Activated naive CD4-positive, alpha-beta T cell treated with anti-CD3 and anti-CD28 coated beads, Interleukin-2, amount 50 U/mL, for 16 hours (primary cell): ENCODE measurements around the gene LAMA5.

Experiments used
- DNase-seq: peaks from one replicate; pipeline ENCODE4 v3.0.0-alpha.2; 2020

Gene LAMA5

DNA sequence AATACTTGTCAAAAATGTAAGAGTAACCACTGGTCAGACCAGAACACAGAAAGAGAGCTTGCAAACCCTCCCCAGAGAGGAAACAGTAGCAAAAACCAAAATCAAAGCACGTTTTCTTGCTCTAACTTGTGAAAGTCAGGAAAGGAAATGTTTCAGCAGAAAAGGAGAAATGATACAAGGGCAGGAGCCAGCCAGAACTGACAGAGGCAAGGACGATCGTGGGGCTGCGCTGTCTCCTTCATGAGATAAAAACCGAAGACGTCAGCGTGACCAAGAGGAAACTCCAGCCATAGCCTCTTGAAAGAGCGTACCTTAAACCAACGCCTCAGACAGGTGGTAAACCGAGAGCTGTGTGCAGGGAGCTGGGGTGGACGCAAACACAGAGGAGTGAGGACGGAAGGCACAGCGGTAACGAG is 27.5 kb downstream of the LAMA5 start:
- no peak for DNase-seq

DNA sequence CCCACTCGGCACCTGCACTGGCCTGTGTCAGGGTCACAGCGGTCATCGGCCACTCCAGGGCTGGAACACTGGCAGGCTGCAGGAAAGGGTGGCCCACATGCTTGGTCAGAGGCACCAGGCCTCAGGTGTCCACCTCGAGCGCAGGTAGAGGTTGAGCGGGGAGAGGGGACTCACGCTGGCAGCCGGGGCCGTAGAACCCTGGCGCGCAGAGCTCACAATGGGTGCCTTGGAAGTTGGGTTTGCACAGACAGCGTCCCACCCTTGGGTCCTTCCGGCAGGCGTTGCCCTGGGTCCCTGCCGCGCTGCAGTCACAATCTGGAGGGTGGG is 28.9 kb downstream of the LAMA5 start:
- DNase-seq: no peak

DNA sequence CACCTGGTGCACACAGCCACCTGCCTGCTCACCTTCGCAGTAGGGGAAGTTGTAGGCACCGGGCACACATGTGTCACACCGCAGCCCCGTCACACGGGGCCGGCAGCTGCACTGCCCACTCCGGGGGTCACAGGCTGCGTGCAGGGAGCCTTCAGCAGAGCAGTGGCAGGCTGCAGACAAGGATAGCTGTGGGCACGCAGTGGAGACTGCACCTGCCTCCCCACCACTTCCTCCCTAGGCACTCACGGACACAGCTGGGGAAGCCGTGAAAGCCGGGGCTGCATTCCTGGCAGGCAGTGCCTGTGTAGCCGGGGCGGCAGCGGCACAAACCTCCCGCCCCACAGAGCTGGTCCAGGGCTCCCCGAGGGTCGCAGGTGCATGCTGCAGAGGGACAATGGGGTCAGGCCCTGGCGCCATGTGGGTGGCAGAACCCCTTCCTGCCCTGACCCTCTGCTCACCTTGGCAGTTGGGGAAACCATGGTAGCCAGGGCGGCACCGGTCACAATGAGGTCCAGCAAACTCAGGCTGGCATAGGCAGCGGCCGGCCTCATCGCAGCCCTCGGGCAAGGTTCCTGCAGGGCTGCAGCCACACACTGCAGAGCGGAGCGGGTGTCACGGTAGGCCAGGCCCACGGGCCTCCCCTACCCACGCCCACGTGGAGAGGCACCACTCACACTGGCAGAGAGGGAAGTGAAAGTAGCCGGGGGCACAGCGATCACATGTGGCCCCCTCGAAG is 29.4 kb downstream of the LAMA5 start:
- no peak for DNase-seq

DNA sequence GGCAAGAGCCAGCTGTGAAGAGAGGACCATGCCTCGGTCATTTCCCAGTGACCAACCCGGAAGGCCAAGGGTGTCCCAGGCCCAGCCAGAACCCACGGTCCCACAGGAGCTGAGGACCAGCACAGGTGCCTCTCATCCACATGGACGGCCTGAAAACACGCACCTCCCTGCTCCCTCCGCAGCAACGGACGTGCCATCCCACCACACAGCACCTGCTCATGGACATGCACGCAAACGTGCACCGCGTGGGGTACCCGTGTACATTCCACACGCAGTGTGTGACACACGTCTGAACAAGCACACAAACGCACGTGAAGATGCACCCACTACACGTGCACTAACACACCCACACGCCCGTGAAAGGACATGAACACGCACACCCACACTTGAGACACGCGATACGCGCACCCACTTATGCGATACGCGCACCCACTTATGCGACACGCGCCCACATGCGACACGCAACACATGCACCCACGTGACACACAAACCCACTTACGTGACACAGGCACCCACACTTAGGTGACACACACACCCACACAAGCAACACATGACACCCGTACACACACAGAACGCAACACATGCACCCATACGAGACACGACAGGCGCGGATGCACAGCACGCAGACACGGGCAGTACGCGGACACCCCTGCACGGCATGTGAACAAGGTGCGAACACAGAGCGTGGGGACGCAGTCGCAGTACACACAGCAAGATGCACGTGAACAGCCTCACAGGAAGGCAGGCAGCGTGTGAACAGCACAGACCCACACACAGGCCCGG is 30.1 kb downstream of the LAMA5 start:
- no peak for DNase-seq

DNA sequence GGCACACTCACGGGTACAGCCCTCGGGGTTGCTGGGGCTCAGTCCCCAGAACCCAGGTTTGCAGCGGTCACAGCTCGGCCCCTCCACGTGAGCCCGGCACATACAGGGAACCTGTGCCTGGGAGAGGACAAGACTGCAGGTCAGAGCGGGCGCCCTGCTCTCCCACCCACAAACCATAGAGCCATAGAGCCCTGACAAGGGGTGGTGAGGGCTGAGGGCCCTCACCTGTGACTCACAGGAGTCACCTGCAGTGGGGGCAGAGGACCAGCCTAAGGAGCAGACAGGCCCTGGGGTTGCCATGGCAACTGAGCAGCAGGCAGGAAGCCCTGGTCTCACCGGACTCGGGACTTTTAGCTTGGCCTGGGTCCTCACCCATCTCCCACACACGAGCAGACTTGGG is 30.8 kb downstream of the LAMA5 start:
- DNase-seq: no peak

DNA sequence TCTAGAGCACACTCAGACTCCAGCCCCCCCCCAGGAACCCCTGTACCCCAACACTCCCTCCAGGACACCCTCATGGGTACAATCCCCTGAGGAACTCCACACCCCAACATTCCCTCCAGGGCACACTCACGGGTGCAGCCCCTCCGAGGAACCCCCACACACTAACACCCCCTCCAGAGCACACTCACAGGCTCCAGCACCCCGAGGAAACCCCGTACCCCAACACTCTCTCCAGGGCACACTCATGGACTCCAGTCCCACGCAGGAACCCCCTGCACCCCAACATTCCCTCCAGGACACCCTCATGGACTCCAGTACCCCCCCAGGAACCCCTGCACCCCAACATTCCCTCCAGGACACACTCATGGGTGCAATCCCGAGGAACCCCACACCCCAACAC is 31.6 kb downstream of the LAMA5 start:
- DNase-seq: no peak

DNA sequence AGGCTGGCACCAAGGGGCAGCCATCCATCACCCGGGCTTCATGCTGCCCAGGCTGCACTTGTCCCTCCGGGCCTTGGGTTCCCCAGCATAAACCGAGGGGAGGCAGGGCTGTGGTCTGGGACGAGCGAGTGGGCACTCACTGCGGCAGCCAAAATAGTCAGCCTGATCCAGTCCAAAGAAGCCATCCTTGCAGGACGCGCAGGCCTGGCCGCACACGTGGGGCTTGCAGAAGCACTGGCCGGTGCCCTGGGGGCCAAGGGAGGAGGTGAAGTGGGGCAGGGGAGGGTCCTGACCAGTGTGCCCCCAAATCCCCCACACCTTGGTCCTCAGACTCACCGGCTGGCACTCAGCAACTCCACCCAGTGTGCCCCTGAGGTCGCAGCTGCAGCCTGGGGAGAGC is 32.2 kb downstream of the LAMA5 start:
- DNase-seq: no peak

DNA sequence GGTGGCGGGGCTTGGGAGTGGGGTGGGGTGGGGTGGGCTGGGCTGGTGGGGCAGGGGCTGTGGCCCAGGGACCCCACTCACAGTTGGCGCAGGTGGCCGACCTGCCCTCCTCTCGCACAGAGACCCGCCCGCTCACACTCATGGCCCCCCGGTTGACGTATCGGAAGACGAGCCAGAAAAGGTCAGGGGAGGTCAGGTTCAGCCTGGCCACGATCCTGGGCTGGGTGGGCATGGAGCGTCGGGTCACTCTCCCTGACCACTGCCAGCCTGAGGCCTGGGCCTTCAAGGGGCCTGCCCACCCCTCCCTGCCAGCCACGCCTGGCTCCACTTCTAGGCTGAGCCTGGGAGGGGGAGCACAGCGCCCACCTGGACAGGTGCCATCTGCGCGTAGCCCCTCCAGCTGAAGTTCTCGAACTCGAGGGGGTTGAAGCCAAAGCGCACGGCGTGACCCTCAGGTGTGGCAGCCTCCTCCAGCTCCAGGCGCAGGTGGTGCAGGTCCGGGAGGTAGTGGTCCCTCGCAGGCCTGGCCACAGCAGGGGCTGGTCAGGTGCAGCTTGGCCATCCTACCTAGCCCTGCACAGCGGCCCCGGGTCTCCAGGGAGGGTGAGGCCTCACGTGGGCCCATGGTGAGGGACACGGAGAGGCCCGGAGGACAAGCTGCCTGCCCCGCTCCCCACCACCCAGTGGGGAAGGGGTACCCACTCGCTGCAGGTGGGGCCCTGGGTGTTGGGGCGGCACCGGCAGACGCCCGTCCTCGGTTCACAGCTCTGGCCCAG is 33.1 kb downstream of the LAMA5 start:
- no peak for DNase-seq

DNA sequence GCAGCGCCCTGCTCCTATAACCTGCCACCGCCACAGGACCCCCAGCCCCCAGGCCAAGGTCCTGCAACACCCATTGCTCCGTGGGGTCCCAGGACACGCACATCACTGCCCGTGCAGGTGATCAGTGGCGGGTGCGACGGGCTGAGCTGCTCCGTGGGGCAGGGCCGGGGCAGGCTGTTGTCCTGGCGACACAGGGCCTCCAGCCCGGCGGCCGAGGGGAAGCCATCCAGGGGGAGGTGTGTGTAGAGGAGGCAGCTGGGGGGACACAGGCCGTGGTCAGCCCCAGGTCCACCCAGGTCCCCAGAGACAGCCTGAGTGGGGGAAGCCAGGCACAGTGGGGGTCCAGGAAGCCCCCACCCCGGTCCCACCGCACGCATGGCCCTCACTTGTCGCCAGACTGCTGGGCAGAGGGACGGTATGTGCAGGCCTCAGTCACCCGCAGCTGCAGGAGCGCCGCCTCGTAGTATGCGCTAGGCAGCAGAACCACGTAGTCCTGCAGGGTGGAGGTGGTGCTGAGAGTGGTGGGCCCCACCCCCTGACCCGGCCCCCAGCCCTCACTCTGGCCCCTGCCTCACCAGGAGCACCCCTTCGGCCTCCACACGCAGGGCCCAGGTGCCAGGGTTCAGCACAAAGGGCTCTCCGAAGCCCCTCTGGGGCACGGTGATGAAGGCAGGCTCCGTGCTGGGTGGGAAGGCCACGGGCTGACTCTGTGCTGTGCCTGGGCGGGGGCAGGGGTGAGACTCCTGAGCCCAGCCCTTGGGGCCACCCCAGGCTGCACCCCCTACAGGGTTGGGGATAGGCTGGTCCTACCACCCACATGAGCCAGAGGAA is 33.9 kb downstream of the LAMA5 start:
- no peak for DNase-seq

DNA sequence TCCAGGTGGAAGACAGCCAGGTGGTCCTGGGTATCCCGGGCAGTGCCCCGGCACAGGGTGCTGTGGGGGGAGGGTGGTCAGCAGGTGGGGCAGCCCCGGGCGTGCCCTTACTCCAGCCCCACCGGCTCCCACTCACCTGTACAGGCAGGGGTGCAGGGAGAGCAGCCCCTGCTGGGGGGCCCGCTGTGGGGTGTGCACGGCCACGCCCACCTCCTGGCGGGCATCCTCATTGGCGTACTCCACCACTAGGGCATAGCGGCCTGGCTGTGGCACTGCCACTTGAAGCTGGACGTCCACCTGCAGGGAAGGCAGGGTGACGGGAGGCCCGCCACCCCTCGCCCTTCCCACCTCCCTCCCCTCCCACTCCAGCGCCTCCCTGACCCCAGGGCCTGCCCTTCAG is 34.7 kb downstream of the LAMA5 start:
- DNase-seq: no peak

DNA sequence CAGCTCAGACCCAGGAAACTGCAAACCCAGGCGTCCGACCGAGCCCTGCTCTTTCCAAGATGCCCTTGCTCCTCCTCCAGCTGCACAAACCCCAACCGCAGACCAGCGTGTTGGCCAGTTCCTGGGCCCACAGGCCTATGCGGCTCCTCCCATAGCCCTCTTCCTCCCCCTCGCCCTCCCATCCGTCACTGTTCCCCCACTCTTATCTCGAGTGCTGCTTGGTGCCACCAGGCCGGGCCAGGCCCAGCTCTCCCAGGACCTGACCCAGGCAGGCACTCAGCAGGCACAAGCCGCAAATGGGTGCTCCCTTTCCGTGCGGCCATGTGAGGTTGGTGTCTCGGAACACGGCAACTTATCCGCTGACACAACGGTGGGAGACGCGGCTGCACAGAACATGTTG is 35.8 kb downstream of the LAMA5 start:
- no peak for DNase-seq

DNA sequence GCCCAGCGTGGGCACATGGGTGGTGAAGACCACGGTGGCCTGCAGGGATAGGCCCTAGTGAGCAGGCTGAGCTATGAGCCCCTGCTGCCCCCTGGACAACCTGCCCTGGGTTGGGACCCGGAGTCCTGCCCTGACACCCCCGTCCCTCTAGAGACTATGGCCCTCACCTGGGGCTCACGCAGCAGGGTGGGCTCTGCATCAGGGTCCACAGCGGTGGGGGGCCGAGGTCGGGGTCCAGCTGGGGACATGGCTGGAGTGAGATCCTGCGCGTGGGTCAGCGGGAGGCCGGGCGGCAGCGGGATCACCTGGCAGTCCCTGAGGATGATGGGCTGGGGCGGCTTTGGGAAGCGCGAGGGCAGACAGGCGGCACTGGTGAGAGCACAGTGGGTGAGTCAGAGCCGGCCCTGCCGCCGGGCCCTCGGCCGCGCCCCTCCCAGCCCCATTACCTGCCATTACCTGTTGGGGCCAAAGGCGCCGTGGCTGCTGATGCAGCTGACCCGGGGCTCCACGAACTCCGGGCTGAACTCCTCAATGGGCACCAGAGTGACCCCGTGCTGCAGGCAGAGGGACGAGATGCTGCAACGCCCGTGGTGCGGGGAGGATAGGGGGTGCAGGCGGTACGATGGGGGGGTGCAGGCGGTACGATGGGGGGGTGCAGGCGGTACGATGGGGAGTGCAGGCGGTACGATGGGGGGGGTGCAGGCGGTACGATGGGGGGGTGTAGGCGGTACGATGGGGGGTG is 36.4 kb downstream of the LAMA5 start:
- DNase-seq: no peak

DNA sequence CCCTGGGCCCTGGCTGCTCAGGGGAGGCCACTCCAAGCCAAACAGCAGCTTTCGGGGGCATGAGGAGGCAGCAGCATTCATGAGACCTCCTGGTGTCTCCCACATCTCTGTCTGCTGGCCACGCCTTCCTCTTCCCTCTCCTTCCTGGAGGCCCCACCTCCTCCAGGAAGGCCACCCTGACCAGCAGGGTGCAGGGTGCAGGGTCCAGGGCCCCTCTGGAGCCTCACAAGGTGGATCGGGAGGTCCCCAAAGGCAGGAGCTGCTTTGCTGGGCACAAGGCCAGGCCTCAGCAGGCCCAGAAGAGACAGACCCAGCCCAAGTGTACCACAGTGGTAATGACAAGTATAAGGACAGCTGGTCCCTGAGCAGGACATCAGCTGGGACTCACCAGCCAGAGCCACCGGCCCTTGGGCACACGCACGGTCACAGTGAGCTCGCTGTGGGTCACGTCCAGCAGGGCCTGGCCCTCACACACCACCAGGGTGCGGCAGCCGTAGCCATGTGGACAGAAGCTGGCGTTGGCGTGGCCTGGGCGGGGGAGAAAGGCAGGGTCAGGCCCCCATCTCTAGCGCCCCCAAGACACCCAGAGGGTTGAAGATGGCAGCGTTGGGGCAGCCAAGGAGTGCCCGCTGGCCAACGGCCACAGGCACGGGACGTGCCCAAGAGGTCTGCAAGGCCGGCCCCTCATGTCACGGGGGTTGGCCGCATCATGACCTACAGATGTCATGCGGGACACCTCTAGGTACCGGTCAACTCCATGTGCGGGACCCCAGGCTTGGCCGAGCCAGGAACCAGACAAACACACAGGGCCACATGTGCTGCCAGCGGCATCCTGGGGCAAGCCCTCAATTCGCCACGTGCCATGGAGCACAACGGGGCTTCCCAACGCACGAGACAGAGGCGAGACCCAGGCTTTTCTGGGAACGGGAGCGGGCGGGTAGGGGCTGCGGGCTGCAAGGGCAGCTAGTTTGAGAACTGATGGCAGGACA is 37.4 kb downstream of the LAMA5 start:
- no peak for DNase-seq

DNA sequence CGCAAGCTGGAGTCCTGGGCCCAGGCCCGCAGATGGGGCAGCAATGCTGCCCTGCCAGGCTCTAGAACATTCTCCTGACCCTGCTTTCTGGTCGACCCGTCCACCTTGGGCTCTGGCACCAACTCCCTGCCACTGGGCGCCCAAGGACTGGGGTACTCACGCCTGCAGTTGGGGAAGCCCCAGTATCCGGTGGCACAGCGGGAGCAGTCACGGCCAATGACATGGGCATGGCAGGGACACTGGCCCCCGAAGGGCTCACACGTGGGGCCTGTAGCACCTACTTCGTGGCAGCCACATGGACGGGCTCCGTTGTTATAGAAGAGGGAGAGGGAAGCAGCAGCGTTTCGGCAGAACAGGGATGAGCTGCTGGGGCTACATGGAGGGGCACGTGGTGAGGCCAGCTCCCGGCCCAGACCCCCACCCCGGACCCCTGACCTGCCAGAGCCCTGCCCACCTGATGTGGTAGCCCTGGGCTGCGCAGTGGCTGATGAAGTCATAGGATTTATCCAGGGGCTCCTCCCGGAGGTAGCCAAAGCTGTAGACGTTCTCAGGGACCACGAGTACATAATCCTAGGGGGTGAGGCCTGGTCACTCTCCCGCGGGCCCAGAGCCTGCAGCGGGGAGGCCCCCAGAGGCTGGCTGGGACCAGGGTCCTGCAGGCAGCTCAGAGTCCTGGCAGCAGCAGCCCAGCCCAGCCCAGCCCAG is 38.3 kb downstream of the LAMA5 start:
- no peak for DNase-seq

DNA sequence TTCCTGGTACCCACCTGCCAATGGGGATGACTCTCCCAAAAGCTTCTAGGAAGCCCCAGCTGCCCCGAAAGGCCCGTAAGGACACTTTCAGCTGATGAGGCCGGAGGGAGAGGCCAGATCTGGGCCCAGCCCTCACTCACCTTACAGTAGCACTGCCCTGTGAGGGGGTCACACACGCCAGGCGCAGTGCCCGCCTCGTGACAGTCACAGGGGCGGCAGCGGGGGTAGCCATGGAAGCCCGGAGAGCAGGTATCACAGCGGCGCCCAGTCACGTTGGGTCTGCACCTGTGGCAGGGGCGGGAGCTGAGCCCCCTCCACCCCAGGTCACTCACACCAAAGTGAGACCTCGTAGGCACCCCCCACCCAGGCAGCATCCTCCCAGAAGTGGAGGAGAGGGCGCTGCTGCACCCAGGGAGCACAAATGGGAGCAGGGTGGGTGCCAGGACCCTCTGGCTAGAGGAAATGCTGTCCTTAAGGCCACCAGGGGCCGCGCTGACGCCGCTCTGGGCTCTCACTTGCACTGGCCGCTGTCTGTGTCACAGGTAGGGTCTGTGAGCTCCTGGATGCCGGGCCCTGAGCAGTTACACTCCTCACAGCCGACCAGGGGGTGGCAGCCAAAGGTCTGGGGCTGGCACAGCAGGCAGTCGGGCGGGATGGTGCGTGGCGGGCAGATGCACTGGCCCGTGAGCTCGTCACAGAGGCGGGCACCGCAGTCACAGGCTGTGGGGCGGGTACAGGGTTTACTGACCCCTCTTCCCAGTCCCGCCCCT is 39.2 kb downstream of the LAMA5 start:
- DNase-seq: no peak

DNA sequence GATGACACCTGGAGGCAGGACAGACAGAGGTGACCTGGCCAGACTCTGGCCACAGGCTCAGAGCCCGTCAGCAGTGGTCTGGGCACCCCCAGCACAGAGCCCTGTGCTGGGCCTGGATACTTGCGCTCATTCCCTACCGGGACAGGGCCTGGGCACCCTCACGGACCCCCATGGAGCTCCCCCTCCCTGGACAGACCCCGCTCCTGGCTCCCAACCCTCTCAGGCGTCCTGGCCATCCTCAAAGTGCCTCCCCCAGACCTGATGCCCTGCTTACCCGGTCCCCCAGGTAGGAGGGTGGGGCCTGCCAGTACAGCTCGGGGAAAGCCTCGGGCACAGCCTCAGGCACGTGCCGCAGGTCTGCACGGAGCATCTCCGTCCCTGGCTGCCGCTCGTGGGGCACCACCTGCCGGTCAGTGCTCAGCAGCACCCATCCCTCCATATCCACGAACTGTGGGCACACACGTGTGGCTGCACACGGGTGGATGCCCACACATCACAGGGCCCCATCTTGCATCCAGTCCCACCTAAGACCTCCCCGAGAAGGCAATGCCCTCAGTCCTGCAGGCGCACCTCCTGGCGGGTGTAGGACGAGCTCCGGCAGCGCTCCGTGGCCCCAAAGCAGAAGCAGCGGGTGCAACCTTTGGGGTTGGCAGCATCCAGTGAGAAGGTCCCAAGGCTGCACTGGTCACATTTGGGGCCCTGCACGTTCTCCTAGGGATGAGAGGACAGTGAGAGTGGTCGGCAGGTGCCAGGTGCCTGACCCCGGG is 40.0 kb downstream of the LAMA5 start:
- DNase-seq: no peak

DNA sequence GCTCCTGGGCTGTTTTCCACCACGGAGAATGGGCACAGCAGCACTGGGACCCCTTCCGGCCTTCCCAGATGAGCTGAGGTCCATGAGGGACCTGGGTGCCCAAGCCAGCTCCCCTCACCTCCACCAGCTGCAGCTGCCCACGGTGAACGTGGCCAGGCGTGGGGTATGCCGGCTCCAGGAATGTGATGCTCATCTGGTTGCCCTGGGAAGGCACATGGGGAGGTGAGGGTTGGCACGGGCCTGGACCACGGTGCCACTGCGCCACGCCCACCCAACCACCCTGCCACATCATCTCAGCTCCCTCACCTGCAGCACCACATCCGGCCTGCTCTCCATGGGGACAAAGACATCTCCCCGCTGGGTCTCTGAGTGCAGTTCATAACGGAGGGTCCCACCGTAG is 40.6 kb downstream of the LAMA5 start:
- DNase-seq: no peak

DNA sequence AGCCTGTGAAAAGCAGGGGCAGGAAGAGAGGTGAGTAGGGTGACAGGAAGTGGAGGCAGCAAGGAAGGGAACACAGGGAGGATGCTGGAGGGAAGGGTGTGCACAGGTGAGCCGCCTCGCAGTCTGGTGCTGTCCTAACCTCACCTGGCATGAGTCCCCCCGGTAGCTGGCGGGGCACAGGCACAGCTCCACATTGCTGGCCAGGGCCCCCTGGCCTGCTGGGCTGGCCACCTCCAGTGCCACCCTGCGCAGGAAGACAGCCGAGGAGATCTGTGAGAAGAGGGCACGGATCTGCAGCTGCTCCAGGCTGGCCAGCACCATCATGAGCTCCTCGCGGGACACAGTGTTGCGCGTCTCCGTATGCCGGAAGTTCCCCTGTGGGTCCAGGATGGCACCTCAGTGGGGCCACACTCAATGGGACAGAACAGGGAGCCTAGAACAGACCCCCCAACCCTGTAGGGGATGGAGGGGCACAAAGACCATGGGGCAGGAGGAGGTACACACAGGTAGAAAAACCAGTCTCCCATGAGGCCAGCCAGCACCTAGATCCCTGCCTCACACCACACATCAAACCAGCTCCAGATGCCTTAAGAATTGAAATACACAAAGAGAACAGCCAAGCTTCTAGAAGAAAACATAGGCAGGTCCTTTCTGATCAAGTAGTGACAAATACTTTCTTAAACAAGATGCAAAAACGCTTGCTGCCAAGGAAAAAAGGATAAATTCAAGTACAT is 41.8 kb downstream of the LAMA5 start:
- no peak for DNase-seq
